Measurements from ENCODE around the gene CDK19.
"Not testable (repeated sequence)": the region's sequence is repeated elsewhere in the genome, so short reads cannot be mapped to it uniquely, and the experiment has no call there.

Gene CDK19

GRCh38 chr6:110617057-110617456, 198.2 kb downstream of the CDK19 start:
- DNase-seq, result no peak

GRCh38 chr6:110615722-110616121, 199.5 kb downstream of the CDK19 start:
- DNase-seq, result no peak

- no peak for DNase-seq
These were observed 200.7 kb downstream of the CDK19 start for GRCh38 chr6:110614586-110614985.

- DNase-seq, result no peak
These were observed 201.2 kb downstream of the CDK19 start for GRCh38 chr6:110614106-110614505.

- DNase-seq, result no peak
These were observed 201.9 kb downstream of the CDK19 start for GRCh38 chr6:110613356-110613755.

- no peak for DNase-seq
These were observed 203.0 kb downstream of the CDK19 start for GRCh38 chr6:110612298-110612697.

- DNase-seq, result no peak
These were observed 206.2 kb downstream of the CDK19 start for GRCh38 chr6:110609101-110609500.

GRCh38 chr6:110608151-110608550, 207.1 kb downstream of the CDK19 start:
- no peak for DNase-seq

GRCh38 chr6:110606151-110606550, 209.1 kb downstream of the CDK19 start:
- DNase-seq, result no peak

GRCh38 chr6:110600640-110601039, 214.6 kb downstream of the CDK19 start:
- DNase-seq, result not testable (repeated sequence)

- no peak for DNase-seq
These were observed 217.5 kb downstream of the CDK19 start for GRCh38 chr6:110597761-110598160.

- DNase-seq, result no peak
These were observed 218.9 kb downstream of the CDK19 start for GRCh38 chr6:110596354-110596753.

- DNase-seq, result no peak
These were observed 220.2 kb downstream of the CDK19 start for GRCh38 chr6:110595112-110595511.

- DNase-seq, result no peak
These were observed 221.6 kb downstream of the CDK19 start for GRCh38 chr6:110593637-110594036.

GRCh38 chr6:110592765-110593164, 222.5 kb downstream of the CDK19 start:
- no peak for DNase-seq

- DNase-seq, result peak; percentile 51
These were observed 224.4 kb downstream of the CDK19 start for GRCh38 chr6:110590821-110591351.

GRCh38 chr6:110589865-110590513, 225.3 kb downstream of the CDK19 start:
- peak; percentile 17 for DNase-seq

GRCh38 chr6:110587328-110587727, 227.9 kb downstream of the CDK19 start:
- DNase-seq, result no peak

GRCh38 chr6:110581679-110582078, 233.6 kb downstream of the CDK19 start:
- DNase-seq, result no peak

GRCh38 chr6:110577596-110578167, 237.6 kb downstream of the CDK19 start:
- DNase-seq, result not testable (repeated sequence)

- DNase-seq, result no peak
These were observed 239.3 kb downstream of the CDK19 start for GRCh38 chr6:110575925-110576463.

- no peak for DNase-seq
These were observed 240.5 kb downstream of the CDK19 start for GRCh38 chr6:110574817-110575216.

GRCh38 chr6:110573537-110573936, 241.7 kb downstream of the CDK19 start:
- DNase-seq, result no peak

- DNase-seq, result no peak
These were observed 242.1 kb downstream of the CDK19 start for GRCh38 chr6:110573136-110573535.

All from activated CD4-positive, alpha-beta T cell treated with anti-CD3 and anti-CD28 coated beads, Interleukin-2, Interleukin-6, amounts not matched to agents 100 ng/mL and 50 ng/mL, durations not matched to agents 16 hours and 8 hours (primary cell).